ENCODE data around the gene RALGAPA1. TPM values are rescaled to one million over a fixed set of nuclear protein-coding genes. Genes with fewer than 3 reads are reported as not detected.

The RALGAPA1 gene
- total and polyA plus RNA-seq, 2 of the 13 experiments (the other 11 are each of a cell fraction or from before 2014, with no cell fraction given) = 65.0 to 89.2 TPM

GRCh38 chr14:35533357-35534207, 275.5 kb downstream of the RALGAPA1 start, which contains the start of gene INSM2 (continued):
- peak; percentile 68 for TF ChIP-seq AGO2 (optimal IDR thresholded peaks at IDR 0.05; ENCODE audit: low read depth, low read length)
- no peak for TF ChIP-seq ZNF644 (CRISPR knock-in tag; IDR thresholded peaks at IDR 0.05; ENCODE audit: low read depth)
- TF ChIP-seq ZZZ3 (CRISPR knock-in tag; IDR thresholded peaks at IDR 0.05; ENCODE audit: borderline replicate concordance) = peak; percentile 91; the same call in 1 of the 2 replicates
- no peak for TF ChIP-seq ZNF432 (CRISPR knock-in tag; IDR thresholded peaks at IDR 0.05; ENCODE audit: borderline replicate concordance)
- peak; percentile 88 for TF ChIP-seq KLF12 (CRISPR knock-in tag; IDR thresholded peaks at IDR 0.05; ENCODE audit: borderline replicate concordance)
- TF ChIP-seq MIER2 (CRISPR knock-in tag; IDR thresholded peaks at IDR 0.05) = peak; percentile 88
- no peak; the same call in 1 of the 2 replicates for TF ChIP-seq REXO4 (CRISPR knock-in tag; IDR thresholded peaks at IDR 0.05; ENCODE audit: borderline replicate concordance)
- TF ChIP-seq HOXA5 (CRISPR knock-in tag; IDR thresholded peaks at IDR 0.05) = peak; percentile 92; the same call in 1 of the 2 replicates
- no peak for TF ChIP-seq GLMP (CRISPR knock-in tag; IDR thresholded peaks at IDR 0.05; ENCODE audit: borderline replicate concordance)
- TF ChIP-seq ATF7 (IDR thresholded peaks at IDR 0.05) = no peak
- TF ChIP-seq ATF7 (CRISPR knock-in tag; IDR thresholded peaks at IDR 0.05) = peak; percentile 68; the same call in 1 of the 2 replicates
- TF ChIP-seq, protein P1, sequence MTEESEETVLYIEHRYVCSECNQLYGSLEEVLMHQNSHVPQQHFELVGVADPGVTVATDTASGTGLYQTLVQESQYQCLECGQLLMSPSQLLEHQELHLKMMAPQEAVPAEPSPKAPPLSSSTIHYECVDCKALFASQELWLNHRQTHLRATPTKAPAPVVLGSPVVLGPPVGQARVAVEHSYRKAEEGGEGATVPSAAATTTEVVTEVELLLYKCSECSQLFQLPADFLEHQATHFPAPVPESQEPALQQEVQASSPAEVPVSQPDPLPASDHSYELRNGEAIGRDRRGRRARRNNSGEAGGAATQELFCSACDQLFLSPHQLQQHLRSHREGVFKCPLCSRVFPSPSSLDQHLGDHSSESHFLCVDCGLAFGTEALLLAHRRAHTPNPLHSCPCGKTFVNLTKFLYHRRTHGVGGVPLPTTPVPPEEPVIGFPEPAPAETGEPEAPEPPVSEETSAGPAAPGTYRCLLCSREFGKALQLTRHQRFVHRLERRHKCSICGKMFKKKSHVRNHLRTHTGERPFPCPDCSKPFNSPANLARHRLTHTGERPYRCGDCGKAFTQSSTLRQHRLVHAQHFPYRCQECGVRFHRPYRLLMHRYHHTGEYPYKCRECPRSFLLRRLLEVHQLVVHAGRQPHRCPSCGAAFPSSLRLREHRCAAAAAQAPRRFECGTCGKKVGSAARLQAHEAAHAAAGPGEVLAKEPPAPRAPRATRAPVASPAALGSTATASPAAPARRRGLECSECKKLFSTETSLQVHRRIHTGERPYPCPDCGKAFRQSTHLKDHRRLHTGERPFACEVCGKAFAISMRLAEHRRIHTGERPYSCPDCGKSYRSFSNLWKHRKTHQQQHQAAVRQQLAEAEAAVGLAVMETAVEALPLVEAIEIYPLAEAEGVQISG (CRISPR knock-in tag; IDR thresholded peaks at IDR 0.05) = peak; percentile 66; the same call in 1 of the 2 replicates
- TF ChIP-seq NKX3-1 (CRISPR knock-in tag; IDR thresholded peaks at IDR 0.05) = no peak
- TF ChIP-seq KMT2B (CRISPR knock-in tag; IDR thresholded peaks at IDR 0.05) = peak; percentile 49; the same call in 1 of the 2 replicates
- TF ChIP-seq SP1 (IDR thresholded peaks at IDR 0.05) = no peak
- TF ChIP-seq SP1 (CRISPR knock-in tag; IDR thresholded peaks at IDR 0.05) = no peak; the same call in 1 of the 2 replicates
- peak; percentile 59; the same call in 1 of the 2 replicates for TF ChIP-seq STAT5B (CRISPR knock-in tag; IDR thresholded peaks at IDR 0.05)
- TF ChIP-seq, protein P2, sequence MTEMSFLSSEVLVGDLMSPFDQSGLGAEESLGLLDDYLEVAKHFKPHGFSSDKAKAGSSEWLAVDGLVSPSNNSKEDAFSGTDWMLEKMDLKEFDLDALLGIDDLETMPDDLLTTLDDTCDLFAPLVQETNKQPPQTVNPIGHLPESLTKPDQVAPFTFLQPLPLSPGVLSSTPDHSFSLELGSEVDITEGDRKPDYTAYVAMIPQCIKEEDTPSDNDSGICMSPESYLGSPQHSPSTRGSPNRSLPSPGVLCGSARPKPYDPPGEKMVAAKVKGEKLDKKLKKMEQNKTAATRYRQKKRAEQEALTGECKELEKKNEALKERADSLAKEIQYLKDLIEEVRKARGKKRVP (CRISPR knock-in tag; IDR thresholded peaks at IDR 0.05) = 0 out of 4 replicates have a peak, but pooled peaks of 1 of the 2 experiments have one; percentile 28
- TF ChIP-seq ZNF790 (CRISPR knock-in tag; IDR thresholded peaks at IDR 0.05; ENCODE audit: borderline replicate concordance) = peak; percentile 95
- TF ChIP-seq PAF1 (CRISPR knock-in tag; IDR thresholded peaks at IDR 0.05) = no peak
- TF ChIP-seq HNRNPL (IDR thresholded peaks at IDR 0.05; ENCODE audit: low read depth, low read length) = no peak
- TF ChIP-seq ZBTB38 (CRISPR knock-in tag; IDR thresholded peaks at IDR 0.05) = peak; percentile 84
- TF ChIP-seq ZMYM4 (CRISPR knock-in tag; IDR thresholded peaks at IDR 0.05) = peak; percentile 37; the same call in 1 of the 2 replicates
- peak; percentile 74; the same call in 1 of the 2 replicates for TF ChIP-seq NFATC3 (CRISPR knock-in tag; IDR thresholded peaks at IDR 0.05)
